SK-N-SH treated with all-trans-retinoic acid at 6 μM for 48 hours (cell line): ENCODE results near the gene TAOK2.

Experiments used
- CSDC2 ChIP-seq: fragments of 250-450 bp; sonication (Bioruptor Pico); IDR thresholded peaks from 2 replicates; pipeline ENCODE4 v1.5.0; 2020; ENCODE audit warnings: mild to moderate bottlenecking, moderate library complexity
- GLIS3 ChIP-seq: fragments of 250-450 bp; sonication (Bioruptor Pico); IDR thresholded peaks from 2 replicates; pipeline ENCODE4 v1.5.0; 2020; ENCODE audit warnings: mild to moderate bottlenecking, moderate library complexity
- ISL1 ChIP-seq: fragments of 250-450 bp; sonication (Bioruptor Pico); IDR thresholded peaks from 2 replicates; pipeline ENCODE4 v2.1.2; 2022; ENCODE audit warnings: mild to moderate bottlenecking, moderate library complexity
- RARB ChIP-seq: fragments of 250-450 bp; sonication (Bioruptor Pico); IDR thresholded peaks from 2 replicates; pipeline ENCODE4 v1.8.0; 2021; ENCODE audit warnings: mild to moderate bottlenecking, moderate library complexity
- ZFP3 ChIP-seq: fragments of 250-450 bp; sonication (Bioruptor Pico); IDR thresholded peaks from 2 replicates; pipeline ENCODE4 v1.5.0; 2020; ENCODE audit warnings: mild to moderate bottlenecking, moderate library complexity
- ZFP30 ChIP-seq: fragments of 450-650 bp; formaldehyde crosslinking; IDR thresholded peaks from 2 replicates; pipeline ENCODE4 v1.5.0; 2022; ENCODE audit warnings: mild to moderate bottlenecking, moderate library complexity
- ZNF565 ChIP-seq: fragments of 450-650 bp; formaldehyde crosslinking; conservative IDR thresholded peaks from 2 replicates; pipeline ENCODE4 v1.5.0; 2020; ENCODE audit warnings: low read depth, mild to moderate bottlenecking, moderate library complexity
- ZNF70 ChIP-seq: fragments of 450-650 bp; formaldehyde crosslinking; IDR thresholded peaks from 2 replicates; pipeline ENCODE4 v1.5.0; 2020; ENCODE audit warnings: mild to moderate bottlenecking, moderate library complexity
- ZNF8 ChIP-seq: fragments of 450-650 bp; formaldehyde crosslinking; IDR thresholded peaks from 2 replicates; pipeline ENCODE4 v1.5.0; 2020; ENCODE audit warnings: mild to moderate bottlenecking, moderate library complexity
- TF ChIP-seq, protein P1 (sequence below): fragments of 250-450 bp; sonication (Bioruptor Pico); IDR thresholded peaks from 2 replicates; pipeline ENCODE4 v1.8.0; 2021; ENCODE audit warnings: low read depth, mild to moderate bottlenecking, moderate library complexity, borderline replicate concordance
- TF ChIP-seq, protein P2 (sequence below): fragments of 250-450 bp; sonication (Bioruptor Pico); IDR thresholded peaks from 2 replicates; pipeline ENCODE4 v1.8.0; 2020; ENCODE audit warnings: mild to moderate bottlenecking, moderate library complexity, borderline replicate concordance
- TF ChIP-seq, protein P3 (sequence below): fragments of 250-450 bp; sonication (Bioruptor Pico); IDR thresholded peaks from 2 replicates; pipeline ENCODE4 v1.5.1; 2020; ENCODE audit warnings: low read depth, mild to moderate bottlenecking, moderate library complexity

DNA sequence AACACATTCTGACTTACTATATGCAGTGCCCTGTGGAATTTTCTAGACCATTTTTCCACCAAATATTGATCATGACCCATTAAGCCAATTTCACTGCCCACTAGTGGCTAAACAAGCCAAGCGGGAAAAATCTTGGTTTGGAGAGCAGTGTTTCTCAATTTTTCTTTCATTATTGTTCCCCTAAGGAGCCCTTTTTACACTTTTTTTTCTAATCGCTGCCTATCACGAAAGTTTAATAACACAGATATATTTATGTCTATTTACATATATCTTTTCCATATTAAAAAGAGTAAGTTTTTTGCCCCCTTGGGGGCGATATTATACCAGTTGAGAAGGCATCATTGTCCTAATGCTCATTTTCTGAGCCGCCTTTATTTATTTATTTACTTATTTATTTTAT, 68.2 kb downstream of the TAOK2 start:
- no peak for TF ChIP-seq ZNF565 (CRISPR knock-in tag)
- TF ChIP-seq RARB: no peak
- TF ChIP-seq, protein P1, sequence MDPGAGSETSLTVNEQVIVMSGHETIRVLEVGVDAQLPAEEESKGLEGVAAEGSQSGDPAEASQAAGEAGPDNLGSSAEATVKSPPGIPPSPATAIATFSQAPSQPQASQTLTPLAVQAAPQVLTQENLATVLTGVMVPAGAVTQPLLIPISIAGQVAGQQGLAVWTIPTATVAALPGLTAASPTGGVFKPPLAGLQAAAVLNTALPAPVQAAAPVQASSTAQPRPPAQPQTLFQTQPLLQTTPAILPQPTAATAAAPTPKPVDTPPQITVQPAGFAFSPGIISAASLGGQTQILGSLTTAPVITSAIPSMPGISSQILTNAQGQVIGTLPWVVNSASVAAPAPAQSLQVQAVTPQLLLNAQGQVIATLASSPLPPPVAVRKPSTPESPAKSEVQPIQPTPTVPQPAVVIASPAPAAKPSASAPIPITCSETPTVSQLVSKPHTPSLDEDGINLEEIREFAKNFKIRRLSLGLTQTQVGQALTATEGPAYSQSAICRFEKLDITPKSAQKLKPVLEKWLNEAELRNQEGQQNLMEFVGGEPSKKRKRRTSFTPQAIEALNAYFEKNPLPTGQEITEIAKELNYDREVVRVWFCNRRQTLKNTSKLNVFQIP (CRISPR knock-in tag): no peak
- TF ChIP-seq, protein P2, sequence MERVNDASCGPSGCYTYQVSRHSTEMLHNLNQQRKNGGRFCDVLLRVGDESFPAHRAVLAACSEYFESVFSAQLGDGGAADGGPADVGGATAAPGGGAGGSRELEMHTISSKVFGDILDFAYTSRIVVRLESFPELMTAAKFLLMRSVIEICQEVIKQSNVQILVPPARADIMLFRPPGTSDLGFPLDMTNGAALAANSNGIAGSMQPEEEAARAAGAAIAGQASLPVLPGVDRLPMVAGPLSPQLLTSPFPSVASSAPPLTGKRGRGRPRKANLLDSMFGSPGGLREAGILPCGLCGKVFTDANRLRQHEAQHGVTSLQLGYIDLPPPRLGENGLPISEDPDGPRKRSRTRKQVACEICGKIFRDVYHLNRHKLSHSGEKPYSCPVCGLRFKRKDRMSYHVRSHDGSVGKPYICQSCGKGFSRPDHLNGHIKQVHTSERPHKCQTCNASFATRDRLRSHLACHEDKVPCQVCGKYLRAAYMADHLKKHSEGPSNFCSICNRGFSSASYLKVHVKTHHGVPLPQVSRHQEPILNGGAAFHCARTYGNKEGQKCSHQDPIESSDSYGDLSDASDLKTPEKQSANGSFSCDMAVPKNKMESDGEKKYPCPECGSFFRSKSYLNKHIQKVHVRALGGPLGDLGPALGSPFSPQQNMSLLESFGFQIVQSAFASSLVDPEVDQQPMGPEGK (CRISPR knock-in tag): no peak
- TF ChIP-seq ZNF8 (CRISPR knock-in tag): no peak
- TF ChIP-seq CSDC2 (CRISPR knock-in tag): no peak
- no peak for TF ChIP-seq ZFP3 (CRISPR knock-in tag)
- TF ChIP-seq GLIS3 (CRISPR knock-in tag): no peak
- TF ChIP-seq ISL1 (CRISPR knock-in tag): no peak
- no peak for TF ChIP-seq ZNF70 (CRISPR knock-in tag)
- TF ChIP-seq ZFP30: no peak
- TF ChIP-seq, protein P3, sequence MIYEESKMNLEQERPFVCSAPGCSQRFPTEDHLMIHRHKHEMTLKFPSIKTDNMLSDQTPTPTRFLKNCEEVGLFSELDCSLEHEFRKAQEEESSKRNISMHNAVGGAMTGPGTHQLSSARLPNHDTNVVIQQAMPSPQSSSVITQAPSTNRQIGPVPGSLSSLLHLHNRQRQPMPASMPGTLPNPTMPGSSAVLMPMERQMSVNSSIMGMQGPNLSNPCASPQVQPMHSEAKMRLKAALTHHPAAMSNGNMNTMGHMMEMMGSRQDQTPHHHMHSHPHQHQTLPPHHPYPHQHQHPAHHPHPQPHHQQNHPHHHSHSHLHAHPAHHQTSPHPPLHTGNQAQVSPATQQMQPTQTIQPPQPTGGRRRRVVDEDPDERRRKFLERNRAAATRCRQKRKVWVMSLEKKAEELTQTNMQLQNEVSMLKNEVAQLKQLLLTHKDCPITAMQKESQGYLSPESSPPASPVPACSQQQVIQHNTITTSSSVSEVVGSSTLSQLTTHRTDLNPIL (CRISPR knock-in tag): no peak
